Body of pancreas (tissue), 4 donors: Measurements from ENCODE around the gene RHBDF1.

Experiments
- CTCF ChIP-seq, 7 experiments: fragments of 450-650 bp in 4 of 7; fragments of 200-600 bp in 3 of 7; sonication (generic) in 3 of 7; IDR thresholded peaks; one replicate each; pipeline ENCODE4 v1.5.1; 2016 to 2019; ENCODE audit warnings: antibody characterized with exemption in 7 of 7
- POLR2A ChIP-seq, 3 donors: fragments of 450-650 bp; IDR thresholded peaks; one replicate each; pipeline ENCODE4 v1.6.1; 2016; ENCODE audit warnings: antibody characterized with exemption in 3 of 3, mild to moderate bottlenecking in 2 of 3

GRCh38 chr16:114327-114726 is 41.9 kb upstream of the RHBDF1 start:
- TF ChIP-seq CTCF (IDR thresholded peaks at IDR 0.05): no peak
- no peak for TF ChIP-seq POLR2A (IDR thresholded peaks at IDR 0.05)
